LNCAP (cell line): ENCODE measurements around the gene AFG3L2.

Experiments used
- TF ChIP-seq, protein P1 (sequence below): fragments of 450-650 bp; IDR thresholded peaks from 2 replicates; pipeline ENCODE4 v1.5.1; 2017; ENCODE audit warnings: mild to moderate bottlenecking

Gene AFG3L2

DNA sequence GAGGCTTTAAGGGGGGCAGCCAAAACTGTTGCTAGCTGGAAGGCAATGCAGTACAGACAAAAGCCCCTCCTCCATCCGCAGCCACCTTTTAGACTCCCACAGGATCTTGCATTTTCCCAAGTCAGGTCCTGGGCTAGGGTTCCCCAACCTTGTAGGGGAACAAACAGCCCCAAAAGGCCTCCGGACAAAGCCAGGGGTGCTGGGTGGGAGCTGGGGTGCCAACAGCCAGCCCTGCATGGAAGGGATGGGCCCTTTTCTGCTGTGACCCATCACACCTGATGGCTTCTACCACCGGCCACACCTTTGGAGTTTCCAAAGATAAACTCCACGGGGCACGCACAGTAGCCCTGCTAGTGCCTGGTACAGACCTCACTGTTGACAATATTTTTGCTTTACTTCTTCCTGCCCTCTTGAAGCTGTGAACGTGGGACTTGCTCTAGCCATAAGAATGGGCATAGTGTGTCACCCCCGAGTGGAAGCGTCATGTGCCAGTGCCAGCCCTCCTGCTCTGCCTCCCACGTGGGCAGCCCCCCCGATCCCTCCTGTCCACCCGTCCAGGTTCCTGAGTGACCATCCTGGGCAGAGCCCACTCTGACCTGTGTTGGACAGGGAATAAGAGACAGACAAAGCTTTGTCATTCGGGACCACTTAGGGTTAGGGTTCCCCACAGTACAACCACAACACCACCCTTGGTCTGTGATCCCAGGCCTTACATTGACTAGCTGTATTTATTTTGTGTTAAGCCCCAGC, 50.1 kb downstream of the AFG3L2 start:
- TF ChIP-seq, protein P1, sequence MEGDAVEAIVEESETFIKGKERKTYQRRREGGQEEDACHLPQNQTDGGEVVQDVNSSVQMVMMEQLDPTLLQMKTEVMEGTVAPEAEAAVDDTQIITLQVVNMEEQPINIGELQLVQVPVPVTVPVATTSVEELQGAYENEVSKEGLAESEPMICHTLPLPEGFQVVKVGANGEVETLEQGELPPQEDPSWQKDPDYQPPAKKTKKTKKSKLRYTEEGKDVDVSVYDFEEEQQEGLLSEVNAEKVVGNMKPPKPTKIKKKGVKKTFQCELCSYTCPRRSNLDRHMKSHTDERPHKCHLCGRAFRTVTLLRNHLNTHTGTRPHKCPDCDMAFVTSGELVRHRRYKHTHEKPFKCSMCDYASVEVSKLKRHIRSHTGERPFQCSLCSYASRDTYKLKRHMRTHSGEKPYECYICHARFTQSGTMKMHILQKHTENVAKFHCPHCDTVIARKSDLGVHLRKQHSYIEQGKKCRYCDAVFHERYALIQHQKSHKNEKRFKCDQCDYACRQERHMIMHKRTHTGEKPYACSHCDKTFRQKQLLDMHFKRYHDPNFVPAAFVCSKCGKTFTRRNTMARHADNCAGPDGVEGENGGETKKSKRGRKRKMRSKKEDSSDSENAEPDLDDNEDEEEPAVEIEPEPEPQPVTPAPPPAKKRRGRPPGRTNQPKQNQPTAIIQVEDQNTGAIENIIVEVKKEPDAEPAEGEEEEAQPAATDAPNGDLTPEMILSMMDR, result no peak

- TF ChIP-seq, protein P1, result no peak
Measured at GRCh38 chr18:12325726-12326245, 51.2 kb downstream of the AFG3L2 start.

DNA sequence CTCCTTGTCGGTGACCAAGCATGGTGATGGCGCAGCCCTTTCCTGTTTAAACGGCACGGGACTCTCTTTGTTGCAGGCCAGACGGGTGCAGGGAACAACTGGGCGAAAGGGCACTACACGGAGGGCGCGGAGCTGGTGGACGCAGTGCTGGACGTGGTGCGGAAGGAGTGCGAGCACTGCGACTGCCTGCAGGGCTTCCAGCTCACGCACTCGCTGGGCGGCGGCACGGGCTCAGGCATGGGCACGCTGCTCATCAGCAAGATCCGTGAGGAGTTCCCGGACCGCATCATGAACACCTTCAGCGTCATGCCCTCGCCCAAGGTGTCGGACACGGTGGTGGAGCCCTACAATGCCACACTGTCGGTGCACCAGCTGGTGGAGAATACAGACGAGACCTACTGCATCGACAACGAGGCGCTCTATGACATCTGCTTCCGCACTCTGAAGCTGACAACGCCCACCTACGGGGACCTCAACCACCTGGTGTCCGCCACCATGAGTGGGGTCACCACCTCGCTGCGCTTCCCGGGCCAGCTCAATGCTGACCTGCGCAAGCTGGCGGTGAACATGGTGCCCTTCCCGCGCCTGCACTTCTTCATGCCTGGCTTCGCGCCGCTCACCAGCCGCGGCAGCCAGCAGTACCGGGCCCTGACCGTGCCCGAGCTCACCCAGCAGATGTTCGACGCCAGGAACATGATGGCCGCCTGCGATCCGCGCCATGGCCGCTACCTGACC, 51.9 kb downstream of the AFG3L2 start:
- TF ChIP-seq, protein P1, result no peak

DNA sequence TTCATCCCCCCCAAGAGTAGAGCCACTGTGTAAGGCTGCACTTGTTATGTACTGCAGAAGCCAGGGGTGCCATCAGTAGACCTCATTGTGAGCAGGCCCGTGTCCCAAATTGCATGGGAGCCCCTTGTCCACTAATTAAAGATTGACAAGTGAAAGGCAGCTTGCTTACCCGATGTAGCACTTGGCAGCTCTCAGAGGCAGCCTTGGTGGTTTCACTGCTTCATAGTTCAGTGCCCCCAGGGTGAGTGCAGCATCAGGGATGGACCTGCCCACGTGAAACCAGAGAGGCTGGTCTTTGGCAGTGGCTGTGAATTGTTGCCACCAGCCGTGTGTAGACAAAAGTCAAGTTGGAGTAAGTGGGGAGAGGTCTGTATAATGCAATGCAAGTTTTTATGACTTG, 55.7 kb downstream of the AFG3L2 start:
- TF ChIP-seq, protein P1, result no peak

GRCh38 chr18:12318857-12319256, 58.2 kb downstream of the AFG3L2 start:
- TF ChIP-seq, protein P1, result no peak

DNA sequence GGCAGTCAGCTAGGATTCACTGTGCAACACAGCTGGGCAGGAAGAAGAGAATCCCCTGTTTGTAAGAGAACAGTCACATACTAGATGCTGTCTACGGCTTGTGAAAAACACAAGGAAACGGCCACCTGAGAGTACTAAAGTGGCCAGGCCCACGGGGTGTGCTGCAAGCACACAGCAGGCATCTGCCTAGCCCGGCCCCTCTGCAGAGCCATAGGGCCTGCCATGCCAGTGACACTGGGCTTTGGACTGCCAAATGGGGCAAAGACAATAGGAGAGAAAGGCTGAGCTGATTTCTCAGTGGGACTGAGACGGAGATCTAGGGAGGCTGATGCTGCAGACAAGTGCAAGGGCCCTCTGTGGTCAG, 58.7 kb downstream of the AFG3L2 start:
- TF ChIP-seq, protein P1, result no peak

GRCh38 chr18:12317664-12318333, 59.2 kb downstream of the AFG3L2 start:
- TF ChIP-seq, protein P1, result no peak
